Transverse colon (tissue), 4 donors: ENCODE measurements around the gene TNP2. TPM values are rescaled to one million over a fixed set of nuclear protein-coding genes. Genes with fewer than 3 reads are reported as not detected.

Source experiments
- DNase-seq: peaks from one replicate; pipeline ENCODE4 v3.0.0-alpha.2; 2019
- H3K27ac ChIP-seq, 4 donors: fragments of 200-600 bp; sonication (generic); 2 replicates each; pipeline ENCODE4 v1.5.1; 2016 to 2018; ENCODE audit warnings: inconsistent platforms in 4 of 4
- H3K27me3 ChIP-seq: fragments of 200-600 bp; sonication (generic); 2 replicates; pipeline ENCODE4 v1.5.1; 2017; ENCODE audit warnings: inconsistent platforms
- H3K36me3 ChIP-seq, 4 donors: fragments of 200-600 bp; sonication (generic); 2 replicates each; pipeline ENCODE4 v1.5.1; 2017 to 2019; ENCODE audit warnings: inconsistent platforms in 4 of 4
- H3K4me1 ChIP-seq, 4 donors: fragments of 200-600 bp; sonication (generic); 2 replicates each; pipeline ENCODE4 v1.5.1; 2017 to 2020; ENCODE audit warnings: inconsistent platforms in 4 of 4
- H3K4me3 ChIP-seq, 4 donors: fragments of 200-600 bp; sonication (generic); 1 replicate in 1 of 4; 2 replicates in 3 of 4; pipeline versions ENCODE4 v1.5.1 to v1.6.1; 2017 to 2019; ENCODE audit warnings: inconsistent platforms in 4 of 4
- H3K9me3 ChIP-seq, 2 donors: fragments of 200-600 bp; sonication (generic); 2 replicates each; pipeline ENCODE4 v1.5.1; 2017 to 2019; ENCODE audit warnings: inconsistent platforms in 2 of 2
- CTCF ChIP-seq, 5 experiments: fragments of 200-600 bp in 3 of 5; fragments of 450-650 bp in 2 of 5; sonication (generic) in 3 of 5; IDR thresholded peaks; 1 replicate in 2 of 5; 2 replicates in 3 of 5; pipeline ENCODE4 v1.5.1; 2016 to 2017; ENCODE audit warnings: antibody characterized with exemption in 5 of 5, inconsistent platforms in 3 of 5, mild to moderate bottlenecking in 2 of 5, moderate library complexity in 1 of 5
- EP300 ChIP-seq: sonication (generic); formaldehyde crosslinking; IDR thresholded peaks from one replicate; pipeline ENCODE4 v1.6.1; 2017; ENCODE audit warnings: antibody characterized with exemption, low read depth
- POLR2A ChIP-seq: fragments of 450-650 bp; IDR thresholded peaks from one replicate; pipeline ENCODE4 v1.6.1; 2016; ENCODE audit warnings: antibody characterized with exemption, mild to moderate bottlenecking, moderate library complexity
- POLR2AphosphoS5 ChIP-seq, 3 donors: sonication (generic); formaldehyde crosslinking; IDR thresholded peaks; one replicate each; pipeline ENCODE4 v1.6.1; 2016; ENCODE audit warnings: antibody characterized with exemption in 3 of 3
- WGBS, 2 donors: methylation state at CpG; one replicate each; pipeline ENCODE4 v1.1.5; 2018; ENCODE audit warnings: low coverage in 1 of 2; 5-methylcytosine and 5-hydroxymethylcytosine counted together
- in situ Hi-C, 4 donors: fragments of 200-750 bp; cut with MboI; loops; one replicate each; pipeline versions ENCODE4 v1.15.0 to v1.15.1; 2017; ENCODE audit warnings: low sequenced_read_pairs in 3 of 4, low pct_ligation_motif_present in 1 of 4, low pct_unique_long_range_greater_than_20kb in 1 of 4
- intact Hi-C: fragments of 100-400 bp; cut with DNase I; formaldehyde crosslinking; loops from one replicate; pipeline ENCODE4 v1.15.1; 2023; ENCODE audit warnings: low total_unique reads
- total RNA-seq, 4 donors: library from RNA; depleted of rRNA; stranded (reverse); fragments of >200 nt; gene quantifications; one replicate each; pipeline ENCODE4 v1.1.0, GENCODE V29; 2016

Gene TNP2
- total RNA-seq, 4 donors from 2014 or later: not detected

- in situ Hi-C loops (loop anchor here in 2 of 4 donors (25.0 kb wide), 1 partner anchor 97 kb away; no protein-coding TSS in a partner anchor), intact Hi-C loops (no loop called here)
- no peaks in the 10 kb centered on the region for H3K27me3 ChIP-seq
- no peak overlapping the region for H3K4me3 ChIP-seq
- TF ChIP-seq EP300: no peak
- no peak for DNase-seq
- H3K9me3 ChIP-seq: no peaks in the 10 kb centered on the region
- H3K27ac ChIP-seq: peak overlapping the region in 3 of 4 donors; percentile 33 to 55 (median 40)
- H3K4me1 ChIP-seq: peaks cover 5 to 27% (median 14%) of the 10 kb centered on the region in 4 donors
- WGBS, 2 donors: 82% methylated on average over 7 of the region's 7 CpGs; no CpG with 5 or more reads in 1 of the 2 donors
- H3K36me3 ChIP-seq: no peaks in the 10 kb centered on the region
Observed at GRCh38 chr16:11265124-11265523, 4.0 kb downstream of the TNP2 start.

- WGBS, 2 donors: 66 to 78% methylated on average over 4 to 9 of the region's 9 CpGs
- peak in 1 of 3 donors; percentile 17 for TF ChIP-seq POLR2AphosphoS5 (IDR thresholded peaks at IDR 0.05)
- no peak for TF ChIP-seq CTCF (IDR thresholded peaks at IDR 0.05)
- Histone ChIP-seq H3K9me3 (no peaks in the 10 kb centered on the region), H3K36me3 (no peaks in the 10 kb centered on the region), H3K27me3 (no peaks in the 10 kb centered on the region), H3K4me3 (no peak overlapping the region), H3K27ac (peak overlapping the region; percentile 33 to 55 (median 42)), H3K4me1 (peaks cover 7 to 30% (median 17%) of the 10 kb centered on the region in 4 donors)
- peak; percentile 35 for DNase-seq
- intact Hi-C loops (no loop called here), in situ Hi-C loops (loop anchor here in 2 of 4 donors (25.0 kb wide), 1 partner anchor 98 kb away; no protein-coding TSS in a partner anchor)
Observed at GRCh38 chr16:11264155-11264832, 4.8 kb downstream of the TNP2 start.

GRCh38 chr16:11263737-11264136 is 5.4 kb downstream of the TNP2 start:
- WGBS, 2 donors: 43 to 60% methylated on average over 2 to 4 of the region's 4 CpGs
- H3K4me1 ChIP-seq: peaks cover 12 to 36% (median 23%) of the 10 kb centered on the region in 4 donors
- intact Hi-C loops: no loop called here
- H3K27me3 ChIP-seq: no peaks in the 10 kb centered on the region
- H3K4me3 ChIP-seq: no peak overlapping the region
- DNase-seq: no peak
- TF ChIP-seq EP300 (no peak), POLR2AphosphoS5 (IDR thresholded peaks at IDR 0.05) (no peak)
- no peaks in the 10 kb centered on the region for H3K9me3 ChIP-seq
- in situ Hi-C loops: loop anchor here in 2 of 4 donors (25.0 kb wide), 1 partner anchor 99 kb away; no protein-coding TSS in a partner anchor
- no peaks in the 10 kb centered on the region for H3K36me3 ChIP-seq
- peak overlapping the region; percentile 13 to 35 (median 28) for H3K27ac ChIP-seq

GRCh38 chr16:11262915-11263314 is 6.2 kb downstream of the TNP2 start:
- no peaks in the 10 kb centered on the region for H3K36me3 ChIP-seq
- no peak overlapping the region for H3K4me3 ChIP-seq
- no peaks in the 10 kb centered on the region for H3K27me3 ChIP-seq
- H3K9me3 ChIP-seq: no peaks in the 10 kb centered on the region
- intact Hi-C loops (no loop called here), in situ Hi-C loops (loop anchor here in 2 of 4 donors (25.0 kb wide), 1 partner anchor 99 kb away; no protein-coding TSS in a partner anchor)
- peak in 4 of 5 experiments; percentile 9 to 47 (median 24) for TF ChIP-seq CTCF (IDR thresholded peaks at IDR 0.05)
- no peak for TF ChIP-seq POLR2AphosphoS5 (IDR thresholded peaks at IDR 0.05)
- peaks cover 18 to 42% (median 27%) of the 10 kb centered on the region in 4 donors for H3K4me1 ChIP-seq
- 47 to 60% methylated on average over 6 to 8 of the region's 8 CpGs for WGBS, 2 donors
- H3K27ac ChIP-seq: peak overlapping the region in 3 of 4 donors; percentile 23 to 35 (median 25)
- DNase-seq: peak; percentile 53

- 85 to 100% methylated on average over 1 to 3 of the region's 3 CpGs for WGBS, 2 donors
- no peak for DNase-seq
- intact Hi-C loops (no loop called here), in situ Hi-C loops (loop anchor here in 2 of 4 donors (25.0 kb wide), 1 partner anchor 102 kb away; no protein-coding TSS in a partner anchor)
- peaks cover 20 to 52% (median 38%) of the 10 kb centered on the region in 4 donors for H3K4me1 ChIP-seq
- no peak overlapping the region for H3K4me3 ChIP-seq
- H3K27me3 ChIP-seq: no peaks in the 10 kb centered on the region
- TF ChIP-seq EP300 (no peak), POLR2A (no peak), POLR2AphosphoS5 (IDR thresholded peaks at IDR 0.05) (no peak), CTCF (IDR thresholded peaks at IDR 0.05) (no peak)
- H3K27ac ChIP-seq: no peak overlapping the region
- no peaks in the 10 kb centered on the region for H3K36me3 ChIP-seq
- H3K9me3 ChIP-seq: no peaks in the 10 kb centered on the region
Observed at GRCh38 chr16:11260596-11260966, 8.5 kb downstream of the TNP2 start.
